ENCODE results near the gene ITCH.
"Not testable (repeated sequence)": the region's sequence is repeated elsewhere in the genome, so short reads cannot be mapped to it uniquely, and the experiment has no call there.

The ITCH gene

DNA sequence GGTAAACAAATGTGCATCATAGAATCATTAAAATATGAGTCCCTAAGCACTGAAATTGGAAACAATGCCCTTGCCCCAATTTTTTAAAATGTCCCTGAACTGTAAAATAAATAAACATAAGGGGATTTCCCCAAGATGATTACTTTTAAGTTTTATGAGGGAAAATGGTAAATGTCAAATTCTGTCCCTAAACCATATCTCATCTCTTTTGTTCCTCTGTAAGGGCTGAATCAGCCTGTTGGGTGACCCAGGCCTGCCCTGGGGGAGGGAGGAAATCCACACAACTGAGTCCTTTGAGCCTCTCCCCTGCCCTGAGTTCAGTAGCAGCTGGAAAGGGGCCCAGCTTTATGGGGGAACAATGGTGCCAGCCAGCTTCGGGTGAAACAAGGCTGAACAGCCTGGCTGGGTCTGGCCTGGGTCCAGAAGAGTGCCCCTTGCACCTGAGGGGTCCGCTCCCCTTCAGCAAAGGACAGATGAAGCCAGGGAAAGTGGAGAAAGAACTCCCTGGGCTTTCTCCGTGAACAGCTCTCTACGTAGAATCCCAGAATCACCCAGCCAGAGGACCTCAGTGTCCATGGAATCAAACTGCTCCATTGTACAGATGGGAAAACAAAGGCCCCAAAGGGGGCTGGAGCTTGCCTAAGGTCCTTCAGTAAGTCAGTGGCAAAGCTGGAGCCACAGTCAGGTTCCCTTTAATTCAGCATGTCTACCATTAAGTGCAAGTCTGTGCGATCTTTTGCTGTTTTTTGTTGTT lies 28.2 kb upstream of the ITCH start:
- H3K4me3 ChIP-seq (ENCODE audit: control insufficient read depth, low read depth, low read length), result no peak overlapping the region
- TF ChIP-seq, protein P1, sequence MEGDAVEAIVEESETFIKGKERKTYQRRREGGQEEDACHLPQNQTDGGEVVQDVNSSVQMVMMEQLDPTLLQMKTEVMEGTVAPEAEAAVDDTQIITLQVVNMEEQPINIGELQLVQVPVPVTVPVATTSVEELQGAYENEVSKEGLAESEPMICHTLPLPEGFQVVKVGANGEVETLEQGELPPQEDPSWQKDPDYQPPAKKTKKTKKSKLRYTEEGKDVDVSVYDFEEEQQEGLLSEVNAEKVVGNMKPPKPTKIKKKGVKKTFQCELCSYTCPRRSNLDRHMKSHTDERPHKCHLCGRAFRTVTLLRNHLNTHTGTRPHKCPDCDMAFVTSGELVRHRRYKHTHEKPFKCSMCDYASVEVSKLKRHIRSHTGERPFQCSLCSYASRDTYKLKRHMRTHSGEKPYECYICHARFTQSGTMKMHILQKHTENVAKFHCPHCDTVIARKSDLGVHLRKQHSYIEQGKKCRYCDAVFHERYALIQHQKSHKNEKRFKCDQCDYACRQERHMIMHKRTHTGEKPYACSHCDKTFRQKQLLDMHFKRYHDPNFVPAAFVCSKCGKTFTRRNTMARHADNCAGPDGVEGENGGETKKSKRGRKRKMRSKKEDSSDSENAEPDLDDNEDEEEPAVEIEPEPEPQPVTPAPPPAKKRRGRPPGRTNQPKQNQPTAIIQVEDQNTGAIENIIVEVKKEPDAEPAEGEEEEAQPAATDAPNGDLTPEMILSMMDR (conservative IDR thresholded peaks at IDR 0.05; ENCODE audit: control insufficient read depth, insufficient read depth, low read depth, low read length), result no peak
- no peak for DNase-seq (ENCODE audit: low read depth)

DNA sequence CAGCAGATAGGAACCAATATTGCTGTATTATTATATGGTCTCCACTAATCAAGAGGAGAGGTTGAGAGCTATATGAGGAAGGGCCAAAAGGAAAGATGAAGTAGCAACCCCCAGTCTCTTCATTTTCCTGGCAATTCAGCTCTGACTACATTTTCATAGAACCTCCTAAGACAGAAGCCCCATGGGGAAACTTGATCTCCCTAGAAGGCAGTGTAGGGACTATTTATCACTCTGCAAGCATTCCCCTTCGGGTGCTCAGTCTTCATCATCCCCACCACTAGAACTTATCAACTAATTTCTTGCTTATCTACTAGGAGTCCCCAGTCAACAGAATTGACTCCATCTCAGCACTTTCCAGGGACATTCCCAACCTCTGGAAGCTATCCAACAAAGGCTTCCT lies 25.5 kb upstream of the ITCH start:
- no peak overlapping the region for H3K4me3 ChIP-seq (ENCODE audit: control insufficient read depth, low read depth, low read length)
- TF ChIP-seq, protein P1 (conservative IDR thresholded peaks at IDR 0.05; ENCODE audit: control insufficient read depth, insufficient read depth, low read depth, low read length), result no peak
- no peak for DNase-seq (ENCODE audit: low read depth)

DNA sequence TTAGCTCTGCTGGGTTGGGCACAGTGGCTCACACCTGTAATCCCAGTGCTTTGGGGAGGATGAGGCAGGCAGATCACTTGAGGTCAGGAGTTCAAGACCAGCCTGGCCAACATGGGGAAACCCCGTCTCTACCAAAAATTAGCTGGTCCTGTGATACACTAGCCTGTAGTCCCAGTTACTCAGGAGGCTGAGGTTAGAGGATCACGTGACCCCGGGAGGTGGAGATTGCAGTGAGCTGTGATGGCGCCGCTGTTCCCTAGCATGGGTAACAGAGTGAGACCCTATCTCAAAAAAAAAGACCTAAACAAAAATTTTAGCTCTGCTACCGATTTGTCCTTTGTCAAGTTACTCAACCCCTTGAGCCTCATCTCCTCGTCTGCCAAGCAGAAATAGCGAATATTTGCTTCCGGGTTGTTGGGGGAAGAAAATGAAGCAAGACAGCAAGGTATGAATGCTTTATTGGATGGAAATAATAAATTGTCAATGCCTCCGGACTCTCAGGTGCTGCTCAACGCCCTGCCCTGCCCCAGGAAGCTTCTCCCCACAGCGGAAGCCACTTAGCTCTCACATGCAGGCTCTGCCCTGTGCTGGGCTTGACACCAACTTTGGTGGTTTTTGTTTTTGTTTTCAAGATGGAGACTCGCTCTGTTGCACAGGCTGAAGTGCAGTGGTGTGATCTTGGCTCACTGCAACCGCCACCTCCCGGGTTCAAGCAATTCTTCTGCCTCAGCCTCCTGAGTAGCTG lies 24.9 kb upstream of the ITCH start:
- TF ChIP-seq, protein P1 (conservative IDR thresholded peaks at IDR 0.05; ENCODE audit: control insufficient read depth, insufficient read depth, low read depth, low read length), result no peak
- no peak overlapping the region for H3K4me3 ChIP-seq (ENCODE audit: control insufficient read depth, low read depth, low read length)
- no peak for DNase-seq (ENCODE audit: low read depth)

DNA sequence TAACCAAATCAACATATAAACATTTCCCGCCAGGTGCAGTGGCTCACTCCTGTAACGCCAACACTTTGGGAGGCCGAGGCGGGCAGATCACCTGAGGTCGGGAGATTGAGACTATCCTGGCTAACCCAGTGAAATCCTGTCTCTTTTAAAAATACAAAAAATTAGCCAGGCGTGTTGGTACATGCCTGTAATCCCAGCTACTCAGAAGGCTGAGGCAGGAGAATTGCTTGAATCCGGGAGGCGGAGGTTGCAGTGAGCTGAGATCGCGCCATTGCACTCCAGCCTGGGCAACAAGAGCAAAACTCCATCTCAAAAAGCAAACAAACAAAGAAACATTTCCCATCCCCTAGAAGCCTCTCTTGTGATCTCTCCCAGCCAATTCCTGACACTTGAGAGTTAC lies 22.3 kb upstream of the ITCH start:
- not testable (repeated sequence) for H3K4me3 ChIP-seq (ENCODE audit: control insufficient read depth, low read depth, low read length); DNase-seq (ENCODE audit: low read depth)

DNA sequence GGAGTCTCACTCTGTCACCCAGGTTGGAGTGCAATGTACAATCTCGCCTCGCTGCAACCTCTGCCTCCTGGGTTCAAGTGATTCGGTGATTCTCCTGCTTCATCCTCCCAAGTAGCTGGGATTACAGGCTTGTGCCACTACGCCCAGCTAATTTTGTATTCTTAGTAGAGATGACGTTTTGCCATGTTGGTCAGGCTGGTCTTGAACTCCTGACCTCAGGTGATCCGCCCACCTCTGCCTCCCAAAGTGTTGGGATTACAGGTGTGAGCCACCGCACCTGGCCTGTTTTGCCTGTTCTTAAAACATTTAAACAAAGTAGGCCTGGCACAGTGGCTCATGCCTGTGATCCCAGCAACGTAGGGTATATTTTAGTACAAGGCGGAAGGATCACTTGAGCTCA lies 21.9 kb upstream of the ITCH start:
- not testable (repeated sequence) for DNase-seq (ENCODE audit: low read depth); H3K4me3 ChIP-seq (ENCODE audit: control insufficient read depth, low read depth, low read length)

DNA sequence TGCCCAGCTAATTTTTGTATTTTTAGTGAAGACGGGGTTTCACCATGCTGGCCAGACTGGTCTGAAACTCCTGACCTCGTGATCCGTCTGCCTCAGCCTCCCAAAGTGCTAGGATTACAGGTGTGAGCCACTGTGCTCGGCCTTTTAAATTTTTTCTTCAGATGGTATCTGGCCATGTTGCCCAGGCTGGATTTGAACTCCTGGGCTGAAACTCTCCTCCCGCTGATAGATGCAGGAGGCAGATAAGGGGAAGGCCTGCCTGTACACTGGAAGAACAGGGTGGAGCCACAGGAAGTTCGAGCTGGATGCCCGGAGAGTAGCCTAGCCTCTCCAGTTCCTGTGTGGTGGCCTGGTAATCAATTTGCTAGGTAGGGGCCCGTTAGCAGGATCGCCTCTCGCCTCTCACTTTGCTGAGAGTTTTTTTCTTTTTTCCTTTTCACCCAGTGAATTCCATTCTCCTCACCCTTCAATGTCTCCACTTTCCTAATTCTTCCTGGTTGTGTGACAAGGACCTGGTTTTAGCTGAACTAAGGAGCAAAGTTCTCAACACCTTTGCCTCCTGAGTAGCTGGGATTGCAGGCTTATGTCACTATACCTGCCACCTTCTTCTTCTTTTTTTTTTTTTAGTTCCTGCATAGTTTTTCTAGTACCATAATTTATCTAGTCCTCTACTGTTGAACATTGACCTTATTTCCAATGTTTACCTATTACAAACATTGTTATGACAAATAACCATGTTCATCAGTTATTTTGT lies 19.4 kb upstream of the ITCH start:
- TF ChIP-seq, protein P1 (conservative IDR thresholded peaks at IDR 0.05; ENCODE audit: control insufficient read depth, insufficient read depth, low read depth, low read length), result no peak
- DNase-seq (ENCODE audit: low read depth), result no peak
- no peak overlapping the region for H3K4me3 ChIP-seq (ENCODE audit: control insufficient read depth, low read depth, low read length)

DNA sequence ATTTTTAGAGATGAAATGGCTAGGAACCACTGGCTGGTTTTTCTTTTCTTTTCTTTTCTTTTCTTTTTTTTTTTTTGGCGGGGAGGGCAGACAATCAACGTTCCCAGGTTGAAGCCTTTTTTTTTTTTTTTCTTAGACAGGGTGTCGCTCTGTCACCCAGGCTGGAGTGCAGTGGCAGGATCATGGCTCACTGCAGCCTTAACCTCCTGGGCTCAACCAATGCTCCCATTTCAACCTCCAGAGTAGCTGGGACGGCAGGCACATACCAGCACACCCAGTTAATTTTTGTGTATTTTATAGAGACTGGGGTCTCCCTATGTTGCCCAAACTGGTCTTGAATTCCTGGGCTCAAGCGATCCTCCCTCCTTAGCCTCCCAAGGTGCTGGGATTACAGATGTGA lies 18.8 kb upstream of the ITCH start:
- DNase-seq (ENCODE audit: low read depth), result no peak
- TF ChIP-seq, protein P1 (conservative IDR thresholded peaks at IDR 0.05; ENCODE audit: control insufficient read depth, insufficient read depth, low read depth, low read length), result no peak
- no peak overlapping the region for H3K4me3 ChIP-seq (ENCODE audit: control insufficient read depth, low read depth, low read length)

All from fibroblast of mammary gland (primary cell).